ENCODE measurements around the gene C10orf90. TPM values are rescaled to one million over a fixed set of nuclear protein-coding genes. Genes with fewer than 3 reads are reported as not detected.
A peak's percentile ranks its signal among the peaks of the same experiment; 100 is the strongest.

Gene C10orf90, protein sequence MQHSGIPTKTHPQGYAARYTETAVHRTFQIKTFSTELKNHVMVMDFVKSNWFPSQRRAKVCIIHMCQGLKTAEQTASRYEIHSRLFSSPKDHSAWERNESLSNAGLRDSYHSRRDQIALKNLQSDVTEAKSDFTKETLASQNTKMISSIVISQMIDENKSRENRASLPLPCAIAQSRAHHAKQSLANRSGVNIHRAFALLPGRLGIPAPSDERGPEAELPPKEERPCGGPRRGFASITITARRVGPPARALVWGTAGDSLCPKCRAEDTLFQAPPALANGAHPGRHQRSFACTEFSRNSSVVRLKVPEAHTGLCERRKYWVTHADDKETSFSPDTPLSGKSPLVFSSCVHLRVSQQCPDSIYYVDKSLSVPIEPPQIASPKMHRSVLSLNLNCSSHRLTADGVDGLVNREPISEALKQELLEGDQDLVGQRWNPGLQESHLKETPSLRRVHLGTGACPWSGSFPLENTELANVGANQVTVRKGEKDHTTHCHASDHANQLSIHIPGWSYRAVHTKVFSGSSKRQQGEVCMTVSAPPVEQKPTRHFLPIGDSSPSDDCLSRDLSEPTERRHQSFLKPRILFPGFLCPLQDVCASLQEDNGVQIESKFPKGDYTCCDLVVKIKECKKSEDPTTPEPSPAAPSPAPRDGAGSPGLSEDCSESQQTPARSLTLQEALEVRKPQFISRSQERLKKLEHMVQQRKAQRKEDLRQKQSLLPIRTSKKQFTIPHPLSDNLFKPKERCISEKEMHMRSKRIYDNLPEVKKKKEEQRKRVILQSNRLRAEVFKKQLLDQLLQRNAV
- not detected for total RNA-seq

DNA sequence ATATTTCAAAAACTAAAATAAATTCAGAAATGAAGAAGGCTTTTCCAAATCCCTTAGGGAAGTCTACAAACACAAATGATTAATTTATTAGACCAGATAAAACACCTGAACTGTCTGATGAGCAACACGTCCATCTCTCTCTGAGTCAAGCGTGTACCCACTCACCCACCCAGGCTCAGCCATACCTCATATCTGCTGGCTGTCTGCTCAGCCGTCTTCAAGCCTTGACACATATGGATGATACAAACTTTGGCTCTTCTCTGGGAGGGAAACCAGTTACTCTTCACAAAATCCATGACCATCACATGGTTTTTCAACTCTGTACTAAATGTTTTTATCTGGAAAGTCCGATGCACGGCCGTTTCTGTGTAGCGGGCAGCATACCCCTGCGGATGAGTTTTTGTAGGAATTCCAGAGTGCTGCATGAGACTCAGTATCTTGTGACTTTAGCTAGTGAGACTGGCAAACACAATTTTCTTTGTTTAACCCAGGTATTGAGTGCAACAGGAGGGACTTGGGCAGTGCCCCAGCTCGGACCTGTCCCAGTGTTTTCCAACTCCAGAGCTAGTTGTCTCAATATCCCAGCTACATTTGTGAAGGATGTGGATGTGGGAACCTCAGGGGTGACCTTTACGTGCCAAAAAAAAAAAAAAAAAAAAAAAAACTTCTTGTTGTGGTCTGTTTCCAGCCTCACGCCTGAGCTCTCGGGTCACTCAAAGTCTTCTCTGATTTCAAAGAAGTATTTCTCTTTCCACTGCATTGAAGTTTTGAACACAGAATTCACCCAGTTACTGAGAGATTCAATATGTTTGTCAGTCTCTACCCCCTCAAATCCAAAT is at the start of gene C10orf90:
Gene C10orf90 (minus strand): TSS at position 638 of the 839 bp plus-strand sequence. CDS start 213 bp downstream, at position 425.
- no peak for ATAC-seq
- Mint-ChIP-seq H3K27me3 (no peaks in the 10 kb centered on the region), H3K4me1 (ENCODE audit: low read depth in 2 of 2) (no peaks in the 10 kb centered on the region), H3K27ac (no peak within 1 kb of the TSS), H3K9me3 (no peaks in the 10 kb centered on the region), H3K4me3 (no peak within 1 kb of the TSS), H3K36me3 (no peaks in the 10 kb centered on the region)
- no peak for DNase-seq (ENCODE audit: low spot score)

DNA sequence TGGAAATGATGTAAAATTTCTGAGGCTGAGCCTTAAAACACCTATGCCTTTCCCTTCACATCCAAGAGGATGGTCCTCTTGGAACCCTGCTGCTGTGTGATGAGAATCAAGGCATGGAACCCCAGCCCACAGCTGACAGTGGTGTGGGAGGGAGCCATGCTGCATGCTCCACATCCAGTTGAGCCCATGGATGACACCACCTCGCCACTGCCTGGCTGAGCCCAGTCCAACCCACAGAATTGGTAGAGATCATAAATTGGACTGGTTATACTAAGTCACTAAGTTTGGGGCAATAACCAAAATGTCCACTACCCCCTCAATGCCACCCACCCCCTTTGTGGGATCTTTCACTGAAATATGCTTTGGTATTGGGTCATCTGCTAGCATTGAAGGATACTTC is 45.9 kb upstream of the C10orf90 start:
- H3K36me3 Mint-ChIP-seq = no peaks in the 10 kb centered on the region
- no peak overlapping the region for H3K27ac Mint-ChIP-seq
- no peaks in the 10 kb centered on the region for H3K9me3 Mint-ChIP-seq
- DNase-seq (ENCODE audit: low spot score) (no peak), ATAC-seq (no peak)
- peaks cover 6 to 11% of the 10 kb centered on the region in 2 donors for H3K27me3 Mint-ChIP-seq
- no peak overlapping the region for H3K4me3 Mint-ChIP-seq
- peaks cover 0 to 5% of the 10 kb centered on the region in 2 donors for H3K4me1 Mint-ChIP-seq (ENCODE audit: low read depth in 2 of 2)

DNA sequence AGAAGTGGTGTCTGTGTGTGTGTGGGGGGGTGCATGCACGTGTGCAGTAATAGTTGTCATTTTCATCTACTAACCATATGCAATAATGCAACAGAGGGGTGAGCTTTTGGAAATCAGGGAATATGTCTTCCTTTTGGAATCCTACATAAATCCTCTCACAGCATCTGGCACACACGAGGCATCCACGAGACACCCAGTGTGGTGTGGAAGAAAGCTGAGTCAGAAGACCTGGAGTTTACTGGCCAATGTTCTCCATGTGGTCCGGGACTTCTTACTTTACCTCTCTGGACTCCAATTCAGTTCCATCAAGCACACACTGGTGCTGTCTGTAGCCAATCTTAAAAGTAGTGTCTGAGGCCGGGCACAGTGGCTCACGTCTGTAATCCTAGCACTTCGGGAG is 43.1 kb upstream of the C10orf90 start:
- Mint-ChIP-seq H3K9me3 (no peaks in the 10 kb centered on the region), H3K36me3 (no peaks in the 10 kb centered on the region)

DNA sequence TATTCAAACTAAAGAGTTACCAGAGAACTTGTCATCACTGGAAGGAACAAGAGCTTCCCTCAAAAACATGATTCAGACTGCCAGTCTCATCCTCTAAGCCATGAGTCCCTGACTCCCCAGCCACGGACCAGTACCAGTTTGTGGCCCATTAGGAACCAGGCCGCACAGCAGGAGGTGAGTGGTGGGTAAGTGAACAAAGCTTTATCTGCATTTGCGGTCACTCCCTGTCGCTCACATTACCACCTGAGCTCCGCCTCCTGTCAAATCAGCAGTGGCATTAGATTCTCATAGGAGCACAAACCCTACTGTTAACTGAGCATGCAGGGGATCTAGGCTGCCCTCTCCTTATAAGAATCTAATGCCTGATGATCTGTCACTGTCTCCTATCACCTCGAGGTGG is 42.2 kb upstream of the C10orf90 start:
- H3K4me1 Mint-ChIP-seq (ENCODE audit: low read depth in 2 of 2) = peaks cover 0 to 5% of the 10 kb centered on the region in 2 donors
- peaks cover 0 to 11% of the 10 kb centered on the region in 2 donors for H3K27me3 Mint-ChIP-seq
- H3K9me3 Mint-ChIP-seq = no peaks in the 10 kb centered on the region
- ATAC-seq = no peak
- no peak for DNase-seq (ENCODE audit: low spot score)
- H3K36me3 Mint-ChIP-seq = no peaks in the 10 kb centered on the region
- H3K4me3 Mint-ChIP-seq = no peak overlapping the region
- no peak overlapping the region for H3K27ac Mint-ChIP-seq

More for the DNA sequence above, 43.1 kb upstream of the C10orf90 start:
- Mint-ChIP-seq H3K4me1 (ENCODE audit: low read depth in 2 of 2) (peaks cover 0 to 5% of the 10 kb centered on the region in 2 donors), H3K27me3 (peaks cover 0 to 9% of the 10 kb centered on the region in 2 donors), H3K4me3 (no peak overlapping the region), H3K27ac (no peak overlapping the region)
- no peak for ATAC-seq
- no peak for DNase-seq (ENCODE audit: low spot score)

DNA sequence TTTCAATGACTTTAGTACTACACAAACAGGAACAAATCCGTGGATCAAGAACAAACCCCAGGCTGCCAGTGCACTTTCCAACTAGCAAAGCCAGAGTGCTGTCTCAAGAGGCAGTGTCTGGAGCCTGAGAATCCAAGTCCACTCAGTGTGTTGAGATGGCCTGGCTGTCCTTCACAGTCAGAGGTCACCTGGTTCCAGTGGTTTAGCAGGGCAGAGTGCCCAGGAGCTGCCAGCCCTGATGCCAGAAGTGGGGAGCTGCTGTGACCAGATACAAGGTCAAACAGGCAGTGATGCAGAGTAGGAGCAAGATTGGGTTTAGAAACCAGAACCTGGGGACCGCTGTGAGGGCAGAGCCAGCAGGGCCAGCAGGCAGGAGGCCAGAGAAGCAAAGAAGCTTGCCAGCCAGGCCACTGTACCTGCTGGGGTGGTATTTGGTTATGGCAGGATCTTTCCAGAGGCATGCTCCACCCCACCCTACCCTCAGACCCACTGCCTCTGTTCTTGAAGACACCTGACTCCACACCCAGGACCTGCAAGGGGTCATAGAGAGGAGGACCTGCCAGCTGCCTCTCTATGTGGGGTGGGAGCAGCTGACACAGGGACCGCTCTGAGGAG is 35.6 kb upstream of the C10orf90 start:
- Mint-ChIP-seq H3K9me3 (no peaks in the 10 kb centered on the region), H3K27me3 (peaks cover 4 to 10% of the 10 kb centered on the region in 2 donors), H3K4me3 (no peak overlapping the region), H3K36me3 (no peaks in the 10 kb centered on the region), H3K4me1 (ENCODE audit: low read depth in 2 of 2) (no peaks in the 10 kb centered on the region), H3K27ac (no peak overlapping the region)
- DNase-seq (ENCODE audit: low spot score) (no peak), ATAC-seq (peak in 1 of 2 donors; percentile 49)

DNA sequence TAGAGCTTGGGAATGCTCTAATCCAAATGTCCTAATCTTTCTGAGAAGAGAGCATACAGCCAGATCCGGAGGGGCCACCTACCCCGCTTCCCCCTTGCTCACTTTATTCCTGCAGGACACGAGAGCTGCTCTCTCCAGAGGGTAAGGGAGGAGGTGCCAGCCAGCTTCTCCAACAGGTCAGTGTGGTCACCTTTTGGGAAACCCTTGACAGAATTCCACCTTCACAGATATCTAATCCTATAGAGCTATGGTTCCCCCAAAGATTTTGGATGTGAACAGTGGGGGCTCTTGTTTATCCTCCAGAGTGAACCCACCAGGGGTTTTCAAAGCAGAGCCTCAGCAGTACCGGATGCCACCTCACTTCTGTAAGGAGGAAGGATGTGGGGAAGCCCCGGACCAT is 34.6 kb upstream of the C10orf90 start:
- no peak overlapping the region for H3K4me3 Mint-ChIP-seq
- H3K27ac Mint-ChIP-seq = no peak overlapping the region
- no peaks in the 10 kb centered on the region for H3K9me3 Mint-ChIP-seq
- no peaks in the 10 kb centered on the region for H3K4me1 Mint-ChIP-seq (ENCODE audit: low read depth in 2 of 2)
- H3K27me3 Mint-ChIP-seq = peaks cover 4 to 6% of the 10 kb centered on the region in 2 donors
- DNase-seq (ENCODE audit: low spot score) (no peak), ATAC-seq (no peak)
- H3K36me3 Mint-ChIP-seq = no peaks in the 10 kb centered on the region

DNA sequence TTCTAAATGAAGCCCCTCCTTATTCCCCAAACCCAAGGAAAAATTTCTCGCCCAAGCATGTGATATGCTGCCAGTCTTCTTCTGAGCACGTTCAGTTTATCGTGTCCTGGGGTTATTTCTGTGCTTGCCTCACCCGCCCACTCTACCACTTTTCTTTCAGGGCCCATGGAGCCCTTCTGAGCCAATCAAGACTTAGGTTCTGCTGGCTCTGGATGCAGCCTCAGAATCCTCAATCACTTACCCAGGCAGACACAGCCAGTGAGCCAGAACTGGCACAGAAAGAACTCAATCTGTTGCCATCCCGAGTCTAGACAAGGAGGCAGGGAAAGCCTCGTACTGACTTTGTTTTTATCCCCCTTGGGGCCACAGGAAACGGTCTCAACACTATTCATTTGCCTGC is 34.2 kb upstream of the C10orf90 start:
- DNase-seq (ENCODE audit: low spot score) (no peak), ATAC-seq (no peak)
- no peaks in the 10 kb centered on the region for H3K4me1 Mint-ChIP-seq (ENCODE audit: low read depth in 2 of 2)
- H3K9me3 Mint-ChIP-seq = no peaks in the 10 kb centered on the region
- peaks cover 4 to 6% of the 10 kb centered on the region in 2 donors for H3K27me3 Mint-ChIP-seq
- no peaks in the 10 kb centered on the region for H3K36me3 Mint-ChIP-seq
- H3K27ac Mint-ChIP-seq = no peak overlapping the region
- no peak overlapping the region for H3K4me3 Mint-ChIP-seq

DNA sequence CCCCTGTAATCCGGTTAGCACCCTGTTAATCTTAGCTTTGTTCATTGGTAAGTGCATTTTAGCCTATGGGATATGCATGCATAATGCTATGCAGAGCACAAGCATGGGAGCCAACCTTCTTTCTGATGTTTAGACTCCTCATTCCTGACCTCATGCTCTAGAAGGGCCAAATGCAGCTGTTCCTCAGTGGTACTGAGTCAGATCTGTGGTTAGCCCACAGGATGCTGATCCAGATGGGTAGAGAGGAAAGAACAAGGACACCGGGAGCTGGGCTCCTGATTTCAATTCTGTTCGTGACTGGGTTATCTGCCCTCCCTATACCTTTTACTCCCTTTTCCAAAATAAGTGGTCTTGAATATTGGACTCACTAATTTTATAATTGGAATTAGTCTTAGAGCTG is 31.7 kb upstream of the C10orf90 start:
- ATAC-seq = no peak
- H3K9me3 Mint-ChIP-seq = no peaks in the 10 kb centered on the region
- no peaks in the 10 kb centered on the region for H3K36me3 Mint-ChIP-seq
- H3K27me3 Mint-ChIP-seq = peaks cover 4 to 7% of the 10 kb centered on the region in 2 donors
- H3K27ac Mint-ChIP-seq = no peak overlapping the region
- no peaks in the 10 kb centered on the region for H3K4me1 Mint-ChIP-seq (ENCODE audit: low read depth in 2 of 2)
- DNase-seq (ENCODE audit: low spot score) = no peak
- H3K4me3 Mint-ChIP-seq = no peak overlapping the region

DNA sequence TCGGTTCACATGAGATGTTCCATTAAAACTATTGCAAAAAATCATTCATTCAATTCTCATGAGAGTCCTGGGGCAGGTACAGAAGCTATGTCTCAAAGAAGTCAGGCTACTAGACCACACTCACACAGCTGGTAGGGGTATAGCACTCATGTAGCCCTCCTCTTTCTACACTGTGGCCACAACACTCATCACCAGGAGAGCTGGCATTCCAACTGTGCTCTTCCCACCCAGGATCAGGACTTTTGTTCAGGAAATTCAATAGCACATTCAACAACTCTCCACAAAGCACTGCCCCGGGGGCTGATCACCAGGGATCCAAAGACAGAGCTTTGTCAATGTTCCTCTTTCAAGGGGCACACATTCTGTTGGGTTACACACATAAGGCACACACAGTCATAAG is 31.0 kb upstream of the C10orf90 start:
- no peak for DNase-seq (ENCODE audit: low spot score)
- H3K9me3 Mint-ChIP-seq = no peaks in the 10 kb centered on the region
- H3K27ac Mint-ChIP-seq = no peak overlapping the region
- ATAC-seq = no peak
- no peak overlapping the region for H3K4me3 Mint-ChIP-seq
- H3K4me1 Mint-ChIP-seq (ENCODE audit: low read depth in 2 of 2) = no peaks in the 10 kb centered on the region
- H3K27me3 Mint-ChIP-seq = peaks cover 4 to 7% of the 10 kb centered on the region in 2 donors
- no peaks in the 10 kb centered on the region for H3K36me3 Mint-ChIP-seq

DNA sequence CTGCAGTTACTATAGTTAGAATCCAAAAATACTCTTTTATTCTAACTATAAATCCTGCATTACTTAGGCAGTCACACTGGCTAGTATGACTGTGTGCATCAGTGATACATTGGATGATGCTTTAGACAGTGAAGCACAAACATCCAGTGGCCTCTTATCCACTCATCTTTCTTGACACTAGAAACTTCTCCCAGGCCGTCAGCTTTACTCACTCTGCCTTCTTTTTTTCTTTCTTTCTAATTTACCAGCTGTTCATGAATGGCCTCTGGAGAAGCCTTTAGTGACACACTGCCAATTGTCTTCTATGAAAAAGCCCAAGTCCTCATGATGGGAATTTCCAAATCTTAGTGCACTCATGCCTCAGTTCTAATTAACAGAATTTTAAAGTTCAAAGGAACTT is 26.2 kb upstream of the C10orf90 start:
- Mint-ChIP-seq H3K4me1 (ENCODE audit: low read depth in 2 of 2) (no peaks in the 10 kb centered on the region), H3K9me3 (no peaks in the 10 kb centered on the region), H3K27ac (no peak overlapping the region), H3K36me3 (no peaks in the 10 kb centered on the region), H3K4me3 (no peak overlapping the region), H3K27me3 (peaks cover 4 to 7% of the 10 kb centered on the region in 2 donors)
- ATAC-seq = no peak
- no peak for DNase-seq (ENCODE audit: low spot score)

DNA sequence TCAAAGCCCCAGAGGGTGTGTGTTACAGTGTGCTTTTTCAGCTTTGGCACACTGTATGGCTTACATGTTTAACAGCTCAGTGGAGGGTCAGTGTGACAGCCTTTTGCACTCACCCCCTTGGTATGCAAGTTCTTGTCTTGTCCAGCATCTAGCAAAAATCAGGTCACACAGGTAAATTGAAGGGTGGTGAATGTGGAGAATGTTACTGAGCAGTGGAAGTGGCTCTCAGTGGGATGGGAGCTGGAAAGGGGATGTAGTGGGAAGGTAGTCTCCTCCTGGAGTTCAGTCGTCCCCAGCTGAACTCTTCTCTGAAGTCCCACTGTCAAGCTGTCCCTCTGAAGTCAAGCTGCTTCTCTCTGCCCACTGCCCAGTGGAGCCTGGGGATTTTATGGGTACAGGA is 21.0 kb upstream of the C10orf90 start:
- no peaks in the 10 kb centered on the region for H3K4me1 Mint-ChIP-seq (ENCODE audit: low read depth in 2 of 2)
- H3K4me3 Mint-ChIP-seq = no peak overlapping the region
- peaks cover 0 to 7% of the 10 kb centered on the region in 2 donors for H3K27me3 Mint-ChIP-seq
- no peaks in the 10 kb centered on the region for H3K9me3 Mint-ChIP-seq
- no peak for ATAC-seq
- DNase-seq (ENCODE audit: low spot score) = no peak
- no peaks in the 10 kb centered on the region for H3K36me3 Mint-ChIP-seq
- H3K27ac Mint-ChIP-seq = no peak overlapping the region

DNA sequence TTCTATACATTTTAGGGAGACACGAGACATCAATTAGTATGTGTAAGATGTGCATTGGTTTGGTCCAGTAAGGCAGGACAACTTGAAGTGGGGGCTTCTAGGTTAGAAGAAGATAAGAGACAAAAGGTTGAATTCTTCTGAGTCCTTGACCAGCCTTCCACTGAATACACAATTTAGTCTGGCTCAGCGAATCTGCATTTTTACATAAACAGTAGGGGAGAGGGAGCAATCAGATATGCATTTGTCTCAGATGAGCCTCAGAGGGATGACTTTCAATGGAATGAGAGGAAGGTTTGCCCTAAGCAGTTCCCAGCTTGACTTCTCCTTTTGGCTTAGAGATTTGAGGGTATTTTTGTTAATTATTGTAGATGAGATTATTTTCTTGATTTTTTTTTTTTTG is 20.0 kb upstream of the C10orf90 start:
- no peak overlapping the region for H3K27ac Mint-ChIP-seq
- peaks cover 3 to 7% of the 10 kb centered on the region in 2 donors for H3K27me3 Mint-ChIP-seq
- no peaks in the 10 kb centered on the region for H3K4me1 Mint-ChIP-seq (ENCODE audit: low read depth in 2 of 2)
- no peak overlapping the region for H3K4me3 Mint-ChIP-seq
- ATAC-seq = no peak
- no peak for DNase-seq (ENCODE audit: low spot score)
- no peaks in the 10 kb centered on the region for H3K36me3 Mint-ChIP-seq
- H3K9me3 Mint-ChIP-seq = no peaks in the 10 kb centered on the region

DNA sequence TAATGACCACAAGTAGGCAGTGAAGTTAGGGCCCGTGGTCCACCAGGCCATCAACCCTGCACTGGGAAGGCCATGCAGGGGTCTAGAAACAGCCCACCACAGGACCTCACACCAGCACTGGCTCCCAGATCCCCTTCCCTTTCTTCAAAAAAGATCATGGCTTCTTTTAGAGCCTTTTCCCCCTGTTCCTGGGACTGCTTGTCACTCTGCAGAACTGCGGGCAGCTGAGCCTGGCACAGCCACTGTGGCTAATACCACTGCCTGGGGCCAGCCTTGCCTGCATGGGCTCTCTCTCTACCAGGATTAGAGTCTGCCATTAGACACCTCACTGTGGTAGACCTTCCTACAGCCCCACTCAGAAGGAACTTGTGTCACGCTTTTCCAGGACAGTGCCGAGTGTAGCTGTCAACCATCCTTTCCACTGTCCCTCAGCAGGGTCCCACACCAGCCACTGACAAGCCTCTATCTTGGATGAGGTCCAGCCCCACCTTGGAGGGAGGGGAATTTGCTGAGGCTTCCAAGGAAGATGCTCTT is 19.0 kb upstream of the C10orf90 start:
- DNase-seq (ENCODE audit: low spot score) (no peak), ATAC-seq (peak; percentile 26 to 50)
- no peak overlapping the region for H3K4me3 Mint-ChIP-seq
- H3K27ac Mint-ChIP-seq = no peak overlapping the region
- H3K27me3 Mint-ChIP-seq = peaks cover 3 to 7% of the 10 kb centered on the region in 2 donors
- no peaks in the 10 kb centered on the region for H3K9me3 Mint-ChIP-seq
- H3K36me3 Mint-ChIP-seq = no peaks in the 10 kb centered on the region
- H3K4me1 Mint-ChIP-seq (ENCODE audit: low read depth in 2 of 2) = no peaks in the 10 kb centered on the region

Data from natural killer cell treated with Interleukin-12 subunit alpha and Interleukin-12 subunit beta and Interleukin-15 and Interleukin-18, amount 100 ng/mL, for 72 hours (primary cell).